ENCODE results near the gene ANKRD17.
A peak's percentile ranks its signal among the peaks of the same experiment; 100 is the strongest.

Gene ANKRD17

DNA sequence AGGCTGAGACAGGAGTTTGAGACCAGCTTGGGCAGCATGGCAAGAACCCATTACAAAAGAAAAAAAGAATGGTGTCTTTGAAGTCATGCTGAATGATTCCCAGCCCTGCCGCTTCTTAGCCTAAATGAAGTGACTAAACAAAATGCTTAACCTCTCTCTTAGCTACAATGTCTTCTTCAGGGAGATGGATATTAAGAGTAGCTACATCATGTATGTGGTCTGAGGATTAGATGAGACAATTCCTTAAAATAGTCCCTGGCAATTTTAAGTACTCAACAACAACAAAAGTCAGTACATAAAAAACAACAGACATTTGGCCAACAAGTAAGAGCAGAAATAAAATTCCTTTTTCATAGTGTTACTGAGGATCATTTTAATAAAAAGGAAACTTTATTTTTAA lies 124.8 kb downstream of the ANKRD17 start:
- no peak for DNase-seq (ENCODE audit: low read depth in 1 of 2, low spot score in 1 of 2)

DNA sequence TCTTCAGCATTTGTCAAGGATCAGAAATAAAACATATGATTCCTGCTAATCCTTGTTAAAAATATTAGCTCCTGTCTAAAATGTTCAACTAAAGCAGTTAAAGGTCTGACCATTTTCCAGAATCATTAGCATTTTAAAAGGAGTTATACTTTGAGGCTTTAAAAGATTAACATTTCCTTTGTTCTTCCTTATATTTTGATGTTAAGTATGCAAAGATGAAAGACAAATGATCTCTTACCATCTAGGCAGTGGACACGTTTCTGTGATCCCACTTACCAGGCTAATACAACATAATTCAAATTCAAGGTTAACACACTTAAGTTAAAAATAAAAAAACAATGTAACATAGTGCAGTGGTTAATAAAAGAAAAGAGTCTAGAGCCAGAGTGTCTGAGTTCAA lies 127.3 kb downstream of the ANKRD17 start:
- DNase-seq (ENCODE audit: low read depth in 1 of 2, low spot score in 1 of 2) = no peak

DNA sequence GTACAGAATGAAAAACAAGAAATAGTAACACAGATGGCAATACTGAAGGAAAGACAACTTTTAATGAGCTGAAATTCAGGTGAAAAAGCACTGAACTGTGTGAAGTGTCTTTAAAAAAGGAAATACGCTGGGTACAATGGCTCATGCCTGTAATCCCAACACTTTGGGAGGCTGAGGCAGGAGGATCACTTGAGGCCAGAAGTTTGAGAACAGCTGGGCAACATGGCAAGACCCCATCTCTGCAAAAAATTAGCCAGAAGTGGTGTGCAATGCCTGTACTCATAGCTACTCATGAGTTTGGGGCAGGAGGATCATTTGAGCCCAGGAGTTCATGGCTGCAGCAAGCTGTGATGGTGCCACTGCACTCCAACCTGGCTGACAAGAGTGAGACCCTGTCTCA lies 129.3 kb downstream of the ANKRD17 start:
- DNase-seq (ENCODE audit: low read depth in 1 of 2, low spot score in 1 of 2) = no peak

DNA sequence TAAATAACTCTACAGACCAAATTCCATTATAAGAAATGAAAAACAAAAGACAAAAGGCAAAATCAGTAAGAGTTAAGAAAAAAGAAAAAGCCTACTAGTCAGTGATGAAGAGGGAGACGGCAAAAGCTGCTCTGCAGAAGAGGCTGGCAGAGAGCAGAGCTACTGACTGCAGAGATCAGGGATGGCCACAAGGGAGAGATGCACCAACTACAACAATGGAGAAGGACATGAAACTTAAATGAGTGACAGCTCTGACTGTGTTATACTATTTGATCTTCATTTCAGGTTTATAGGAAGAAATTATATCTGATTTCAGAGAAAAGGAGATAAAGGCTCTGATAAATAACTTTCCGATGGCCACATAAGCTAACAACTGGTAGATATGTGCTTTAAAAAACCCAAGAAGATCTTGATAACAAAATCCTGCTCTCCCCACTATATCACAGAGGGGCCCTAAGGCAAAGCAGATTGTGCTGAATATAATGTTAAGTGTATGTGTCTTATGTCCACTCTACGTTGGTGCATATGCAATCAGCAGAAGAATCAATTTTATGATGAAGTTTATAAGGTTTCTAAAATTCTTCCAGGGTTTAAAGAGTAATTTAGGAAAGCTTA lies 130.7 kb downstream of the ANKRD17 start:
- DNase-seq (ENCODE audit: low read depth in 1 of 2, low spot score in 1 of 2) = no peak

DNA sequence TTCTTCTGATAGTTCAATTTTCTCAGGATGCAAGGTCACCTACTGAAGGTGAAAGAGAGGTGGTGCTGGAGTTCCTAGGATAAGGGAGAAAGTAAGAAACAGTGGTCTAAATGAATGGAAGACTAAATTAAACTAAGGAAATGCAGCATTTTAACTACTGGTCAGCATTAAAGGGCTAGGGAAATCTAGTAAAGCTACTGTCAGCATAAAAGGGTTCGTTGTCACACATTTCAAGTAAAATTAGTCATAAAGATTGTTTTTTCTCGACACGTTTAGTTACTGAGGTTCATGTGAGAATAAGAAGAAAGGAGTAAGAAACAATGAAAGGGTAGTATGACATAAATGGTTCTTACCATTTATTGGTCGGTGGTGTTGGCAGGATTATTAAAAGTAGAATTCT lies 149.1 kb downstream of the ANKRD17 start:
- DNase-seq (ENCODE audit: low read depth in 1 of 2, low spot score in 1 of 2) = no peak

DNA sequence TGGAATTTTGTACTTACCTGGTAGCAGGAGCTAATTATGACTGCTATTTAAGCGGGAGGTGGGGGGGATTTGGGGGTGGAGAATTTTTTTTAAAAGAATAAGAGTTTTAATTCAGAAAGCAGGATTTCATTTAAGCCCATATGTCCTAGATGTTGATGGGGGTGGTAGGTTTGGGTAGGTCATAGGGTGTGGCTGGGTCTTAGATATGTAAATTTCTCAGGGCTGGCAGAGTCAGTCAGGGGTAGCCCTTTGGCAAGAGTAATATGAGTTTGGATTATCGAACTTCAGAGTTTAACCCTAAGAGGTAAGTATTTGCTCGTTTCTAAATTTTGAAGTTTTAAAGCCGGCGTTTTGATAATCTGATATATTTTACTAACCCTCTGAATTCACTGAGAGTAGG lies 153.9 kb downstream of the ANKRD17 start:
- no peak for DNase-seq (ENCODE audit: low read depth in 1 of 2, low spot score in 1 of 2)

DNA sequence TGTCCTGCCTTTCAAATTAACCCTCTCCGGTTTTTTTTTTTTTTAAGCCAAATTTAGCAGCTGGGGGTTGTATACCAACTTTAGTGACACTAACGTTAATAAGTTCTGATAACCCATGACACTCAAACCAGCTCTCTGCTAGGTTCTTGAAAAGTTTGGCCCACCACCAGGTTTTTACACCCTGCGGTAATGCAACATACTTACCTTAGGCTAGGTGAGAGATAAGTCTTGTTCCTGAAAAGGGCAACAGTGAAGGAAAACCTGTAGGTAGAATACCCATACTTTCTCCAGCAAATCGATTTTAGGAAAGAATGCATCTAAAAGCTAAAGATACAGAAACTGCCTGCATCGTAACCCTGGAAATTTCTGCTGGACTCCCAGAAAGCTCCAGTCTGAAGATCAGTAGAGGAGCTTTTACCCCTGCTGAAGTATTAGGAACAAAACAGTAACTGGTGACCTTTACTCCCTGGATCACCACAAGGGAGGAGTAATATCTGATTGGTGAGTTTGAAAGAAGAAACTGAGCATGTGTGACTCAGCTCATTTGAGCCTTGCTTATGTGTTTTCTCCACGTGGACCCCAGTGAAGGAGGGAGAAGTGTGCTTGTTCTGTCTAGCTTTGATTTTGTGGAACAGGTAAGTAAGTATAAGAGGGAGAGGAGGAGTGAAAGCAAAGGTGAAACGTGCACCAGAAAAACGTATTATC lies 154.6 kb downstream of the ANKRD17 start:
- DNase-seq (ENCODE audit: low read depth in 1 of 2, low spot score in 1 of 2) = no peak

DNA sequence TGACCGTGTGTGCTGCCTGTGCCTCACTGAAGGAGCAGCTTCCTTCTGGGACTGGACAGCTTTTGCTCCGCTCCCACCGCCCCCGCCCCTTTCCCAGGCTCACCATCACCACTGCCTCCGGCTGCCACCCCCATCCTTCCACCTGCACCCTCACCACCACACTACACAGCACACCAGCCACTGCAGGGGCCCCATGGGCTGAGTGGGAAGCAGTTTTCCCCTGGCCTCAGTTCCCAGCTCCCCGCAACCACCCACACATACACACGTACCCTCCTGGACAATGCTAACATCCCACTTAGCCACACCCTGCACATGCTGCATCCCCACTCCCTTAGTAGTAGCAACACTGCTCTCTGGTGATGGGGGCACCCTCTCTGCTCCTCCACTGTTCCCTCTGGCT lies 159.5 kb downstream of the ANKRD17 start:
- DNase-seq (ENCODE audit: low read depth in 1 of 2, low spot score in 1 of 2) = no peak

DNA sequence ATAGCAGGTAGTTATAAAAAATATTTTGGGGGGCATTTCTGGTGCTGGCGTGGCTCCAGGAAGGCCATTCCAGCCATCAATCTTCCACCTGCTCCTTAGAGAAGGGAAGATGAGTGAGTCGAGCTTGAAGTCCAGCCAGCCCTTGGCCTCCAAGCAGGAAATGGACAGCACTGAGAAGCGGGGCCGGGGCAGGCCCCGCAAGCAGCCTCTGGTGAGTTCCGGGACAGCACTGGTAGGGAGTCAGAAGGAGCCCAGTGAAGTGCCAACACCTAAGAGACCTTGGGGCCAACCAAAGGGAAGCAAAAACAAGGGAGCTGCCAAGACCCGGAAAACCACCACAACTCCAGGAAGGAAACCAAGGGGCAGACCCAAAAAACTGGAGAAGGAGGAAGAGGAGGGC lies 159.9 kb downstream of the ANKRD17 start:
- no peak for DNase-seq (ENCODE audit: low read depth in 1 of 2, low spot score in 1 of 2)

DNA sequence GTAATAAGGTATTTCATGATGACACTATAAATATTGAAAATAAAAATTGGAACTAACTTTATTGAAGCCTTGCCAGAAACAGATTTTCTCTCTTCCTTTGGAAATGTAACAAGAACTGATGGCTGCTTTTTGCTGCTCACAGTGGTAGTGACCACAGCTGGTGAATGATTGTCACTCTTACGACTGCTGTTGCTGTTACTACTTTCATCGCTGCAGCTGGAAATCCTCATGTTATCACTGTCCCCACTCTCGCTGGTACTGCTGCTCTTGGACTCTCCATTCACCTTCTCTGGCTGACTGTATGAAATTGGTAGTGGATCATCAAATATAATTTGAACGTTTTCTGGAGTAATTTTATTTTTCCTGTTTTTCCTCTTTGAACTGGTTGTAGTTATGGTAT lies 160.6 kb downstream of the ANKRD17 start:
- no peak for DNase-seq (ENCODE audit: low read depth in 1 of 2, low spot score in 1 of 2)

DNA sequence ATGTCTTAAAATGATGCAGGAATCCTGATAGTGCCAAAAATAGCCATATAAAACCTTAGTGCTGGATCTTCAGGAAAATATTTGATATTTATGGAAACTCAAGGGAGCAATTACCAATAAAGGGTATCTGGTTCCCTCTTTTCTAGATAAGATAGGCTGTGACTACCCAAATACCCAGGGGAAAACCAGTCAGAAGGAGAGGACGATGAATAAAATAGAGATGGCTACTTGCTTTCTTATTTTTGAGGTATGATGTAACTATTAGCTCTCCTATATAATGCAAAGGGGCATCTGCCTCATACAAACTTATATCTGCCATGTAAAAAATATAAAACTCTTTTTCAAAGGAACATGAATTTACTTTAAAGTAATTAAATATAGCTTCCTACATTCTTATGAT lies 165.7 kb downstream of the ANKRD17 start:
- no peak for DNase-seq (ENCODE audit: low read depth in 1 of 2, low spot score in 1 of 2)

DNA sequence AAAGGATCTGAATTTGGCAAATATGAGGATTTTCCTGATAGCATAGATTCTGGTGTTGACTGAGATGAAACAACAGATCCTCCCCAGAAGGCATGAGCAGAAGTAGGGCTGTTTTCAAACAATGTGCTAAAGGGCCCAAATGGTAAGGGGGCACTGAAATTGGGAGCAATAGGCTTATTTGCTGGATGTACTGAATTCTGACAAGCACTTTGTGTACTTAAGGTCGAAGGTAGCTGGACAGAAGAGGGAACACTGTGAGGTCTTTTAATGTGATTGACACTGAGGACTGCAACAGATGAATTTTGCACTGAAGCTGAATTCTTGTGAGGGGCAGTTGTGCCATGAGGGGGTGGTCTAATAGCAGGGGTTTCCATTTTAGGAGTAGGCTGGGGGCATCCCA lies 167.9 kb downstream of the ANKRD17 start:
- DNase-seq (ENCODE audit: low read depth in 1 of 2, low spot score in 1 of 2) = no peak

DNA sequence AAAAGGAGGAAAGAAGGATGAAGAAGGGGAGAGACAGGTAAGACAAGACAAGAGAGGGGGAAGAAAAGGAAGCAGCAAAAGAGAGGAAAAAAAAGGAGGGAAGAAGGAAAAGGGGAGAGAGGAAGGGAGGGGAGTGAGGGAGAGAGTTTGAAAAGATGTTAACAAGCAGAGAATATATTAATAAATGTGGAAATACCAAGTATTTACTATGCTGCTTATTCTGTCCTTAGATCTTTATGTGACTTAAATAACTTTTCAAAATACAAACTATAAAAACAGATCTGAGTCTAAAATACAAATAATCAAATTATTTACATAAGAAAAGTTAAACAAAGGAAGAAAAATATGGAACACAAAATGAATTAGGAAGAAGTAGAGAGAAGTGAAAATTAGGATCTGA lies 170.7 kb downstream of the ANKRD17 start:
- no peak for DNase-seq (ENCODE audit: low read depth in 1 of 2, low spot score in 1 of 2)

DNA sequence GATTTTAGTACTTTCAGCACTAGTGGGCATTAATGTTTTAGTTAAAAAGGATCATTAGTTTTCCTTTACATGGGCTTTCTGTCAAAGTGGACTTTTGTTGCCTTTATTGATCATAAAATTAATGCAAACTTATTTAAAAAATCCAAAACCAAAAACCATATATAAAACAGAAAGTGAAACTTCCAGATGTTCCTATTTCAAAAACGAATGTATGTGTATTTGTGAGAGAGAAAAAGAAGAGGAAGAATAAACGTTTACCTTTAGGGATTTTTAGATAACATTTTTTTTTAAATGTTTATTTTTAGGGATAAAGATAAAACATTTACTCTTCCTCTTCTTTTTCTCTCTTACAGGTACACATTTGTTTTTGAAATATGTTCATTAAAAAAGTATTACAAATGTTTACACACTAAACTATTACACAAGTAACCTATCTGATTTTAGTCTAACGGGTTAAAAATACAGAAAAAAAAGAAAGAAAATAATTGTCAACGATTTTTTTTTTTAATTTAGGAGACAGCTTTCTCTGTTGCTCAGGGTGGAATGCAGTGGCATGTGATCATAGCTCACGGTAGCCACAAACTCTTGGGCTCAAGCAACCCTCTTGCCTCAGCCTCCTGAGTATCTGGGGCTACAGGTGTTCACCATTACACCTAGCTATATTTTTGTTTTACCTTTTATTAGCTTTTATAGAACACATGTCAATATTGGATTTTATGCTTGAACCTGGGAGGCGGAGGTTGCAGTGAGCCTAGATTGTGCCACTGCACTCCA lies 172.3 kb downstream of the ANKRD17 start:
- DNase-seq (ENCODE audit: low read depth in 1 of 2, low spot score in 1 of 2) = no peak

DNA sequence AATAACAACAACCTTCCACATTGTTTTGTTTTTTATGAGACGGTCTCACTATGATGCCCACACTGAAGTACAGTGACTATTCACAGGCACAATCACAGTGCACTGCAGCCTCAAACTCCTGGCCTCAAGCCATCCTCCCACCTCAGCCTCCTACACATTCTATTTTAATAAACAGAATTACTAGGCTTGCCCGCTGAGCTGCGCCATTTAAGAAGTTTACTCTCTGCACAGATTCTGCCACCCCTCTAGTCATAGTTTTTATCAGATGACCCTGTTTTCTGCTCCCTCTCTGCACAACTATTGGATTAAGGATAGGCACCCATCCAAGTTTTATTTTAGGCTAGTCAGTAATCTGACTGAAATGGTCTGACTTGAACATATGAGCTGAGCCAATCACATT lies 177.8 kb downstream of the ANKRD17 start:
- no peak for DNase-seq (ENCODE audit: low read depth in 1 of 2, low spot score in 1 of 2)

DNA sequence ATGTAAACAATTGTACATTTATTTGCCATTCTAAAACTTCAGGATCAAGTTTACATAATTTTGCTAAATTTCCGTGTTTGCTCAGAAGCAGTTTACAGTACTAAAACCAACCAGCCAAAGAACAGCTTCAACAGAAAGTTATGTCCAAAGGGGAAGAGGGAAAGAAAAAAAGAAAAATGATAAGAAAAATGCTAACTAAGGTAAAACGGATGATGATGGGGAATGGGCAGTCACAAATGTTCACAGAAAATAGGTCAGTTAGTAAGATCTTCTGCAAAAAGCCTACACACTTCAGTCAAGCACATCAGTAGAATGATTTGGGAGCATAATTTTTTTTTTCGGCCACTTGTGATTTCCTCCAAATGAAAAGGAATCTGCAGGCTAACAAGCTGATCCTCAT lies 182.8 kb downstream of the ANKRD17 start:
- DNase-seq (ENCODE audit: low read depth in 1 of 2, low spot score in 1 of 2) = no peak

DNA sequence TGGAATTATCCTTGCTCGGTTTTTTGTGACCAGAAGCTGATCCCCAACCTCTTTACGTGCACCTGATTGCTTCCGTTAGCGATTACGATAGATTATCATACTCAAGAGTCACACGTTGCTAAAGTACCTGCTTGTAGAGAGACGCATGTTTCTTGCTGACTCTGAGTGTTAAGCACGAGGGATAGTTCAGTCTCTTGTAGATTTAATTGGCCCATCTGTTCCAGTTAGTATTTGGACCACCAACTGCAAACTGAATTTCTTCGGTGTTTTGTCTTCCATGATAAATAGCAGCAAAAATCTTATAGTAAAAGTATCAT lies 188.6 kb downstream of the ANKRD17 start:
- DNase-seq (ENCODE audit: low read depth in 1 of 2, low spot score in 1 of 2) = no peak

DNA sequence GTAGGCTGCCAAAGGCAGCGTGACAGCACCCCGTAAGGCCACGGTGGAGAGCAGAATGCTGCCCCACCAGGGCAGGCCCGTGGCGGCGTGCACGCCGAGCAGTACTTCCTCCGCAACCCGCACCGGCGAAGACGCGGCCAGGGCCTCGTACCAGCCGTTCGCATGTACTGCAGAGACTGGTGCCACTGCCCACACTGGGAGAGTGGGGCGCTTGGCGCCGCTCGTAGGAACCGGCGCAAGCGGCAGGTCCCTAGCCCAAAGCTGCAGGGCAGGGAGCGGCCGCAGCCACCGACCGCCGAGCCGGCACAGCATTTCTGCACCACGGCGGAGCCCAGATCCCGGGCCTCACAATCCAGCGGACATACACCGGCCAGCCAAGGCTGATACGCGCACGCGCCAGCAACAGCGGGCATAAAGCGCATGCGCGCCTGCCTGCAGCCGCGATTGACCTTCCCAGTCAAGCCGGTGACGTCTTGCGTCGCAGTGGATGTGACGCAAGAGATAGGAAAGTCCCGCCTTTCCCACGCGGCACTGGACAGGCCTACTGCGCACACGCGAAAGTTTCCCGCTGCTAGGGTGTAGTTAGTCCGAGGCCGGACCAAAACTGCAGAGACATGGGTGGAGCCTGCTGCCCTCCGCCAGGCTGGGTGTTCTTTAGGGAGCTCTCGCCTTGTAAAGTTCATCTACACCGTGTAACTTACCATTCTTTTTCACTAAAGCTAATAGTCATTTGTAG lies 189.1 kb downstream of the ANKRD17 start, which contains the start of gene COX18:
Gene COX18, minus strand, starts transcription at position 379 of the 736 bp plus-strand sequence. Its CDS starts 67 bp downstream, at position 312.
- DNase-seq (ENCODE audit: low read depth in 1 of 2, low spot score in 1 of 2) = peak; percentile 87 to 88

DNA sequence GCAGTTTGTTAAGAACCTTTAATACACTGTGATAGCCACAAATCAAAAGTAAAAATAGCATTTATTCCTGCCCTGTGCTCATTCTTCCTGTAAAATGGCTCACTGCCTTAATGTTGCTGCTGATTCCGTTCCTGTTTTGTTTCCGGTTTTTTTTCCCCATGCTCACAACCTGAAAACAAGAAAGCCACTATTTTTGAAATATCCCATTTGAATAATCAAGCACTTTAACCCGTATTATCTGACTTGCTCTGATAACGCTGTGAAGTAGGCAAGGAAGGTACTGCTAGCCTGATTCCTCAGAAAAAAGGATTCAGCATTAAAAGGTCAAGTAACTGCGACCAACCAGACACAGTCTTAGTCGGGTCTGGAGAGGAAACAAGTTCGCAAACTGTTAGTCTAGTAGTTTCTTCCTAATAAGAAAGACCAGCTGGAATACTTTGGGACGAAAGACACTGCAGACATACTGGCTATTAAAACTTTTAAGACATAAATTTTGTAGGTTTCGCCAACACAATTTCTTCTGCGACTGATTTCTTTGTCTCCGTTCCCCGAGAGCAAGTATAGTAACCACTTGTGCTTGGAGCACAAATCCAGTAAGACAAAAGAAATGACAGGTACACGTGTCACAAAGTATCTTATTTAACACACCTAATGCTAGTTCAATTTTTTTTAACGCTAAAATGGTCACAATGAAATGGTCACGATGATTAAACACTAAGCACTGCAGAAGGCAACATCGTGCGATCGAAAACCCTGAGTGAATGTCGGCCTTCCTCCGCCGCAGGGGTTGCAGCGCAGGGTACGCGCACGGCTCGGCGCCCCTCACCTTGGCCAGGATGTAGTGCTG lies 189.9 kb downstream of the ANKRD17 start:
- DNase-seq (ENCODE audit: low read depth in 1 of 2, low spot score in 1 of 2) = no peak

DNA sequence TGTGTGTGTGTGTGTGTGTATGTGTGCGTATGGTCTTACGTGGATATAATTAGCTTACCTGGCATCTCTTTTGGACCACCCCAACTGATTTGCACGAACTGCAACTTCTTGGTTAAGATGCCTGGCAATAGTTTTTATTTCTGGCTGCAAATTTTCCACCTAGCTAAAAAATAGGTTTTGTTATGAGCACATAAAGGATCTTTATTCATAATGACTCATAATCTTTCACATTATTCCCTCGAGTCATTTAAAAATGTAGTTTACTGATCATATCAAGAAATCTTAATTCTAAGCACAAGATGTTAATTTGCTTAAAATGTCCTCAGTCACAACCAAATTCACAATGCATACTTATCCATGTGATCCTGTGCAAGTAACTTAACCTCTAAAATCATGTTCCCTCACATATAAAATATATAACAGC lies 190.6 kb downstream of the ANKRD17 start:
- peak in 1 of 2 donors; percentile 6 for DNase-seq (ENCODE audit: low read depth in 1 of 2, low spot score in 1 of 2)

DNA sequence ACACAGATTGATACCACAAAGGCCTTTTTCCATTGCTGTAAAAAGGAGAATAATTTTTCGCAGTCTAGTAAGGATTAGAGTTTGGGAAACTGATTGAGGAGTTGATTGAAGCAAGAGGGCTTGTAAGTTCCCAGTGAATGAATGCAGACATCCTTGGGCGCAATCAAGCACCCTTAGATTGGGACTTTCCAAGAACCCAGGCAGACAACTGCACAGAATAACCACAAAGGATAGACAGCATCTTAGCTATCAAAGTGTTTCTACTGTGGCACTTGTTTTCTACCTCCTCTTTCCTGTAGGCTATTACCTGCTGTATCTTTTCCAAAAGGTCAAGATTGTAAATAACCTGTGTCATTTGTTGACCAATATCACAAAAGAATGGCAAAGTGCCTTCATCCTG lies 191.7 kb downstream of the ANKRD17 start:
- DNase-seq (ENCODE audit: low read depth in 1 of 2, low spot score in 1 of 2) = no peak
